ENCODE results near the gene EXOSC7.

EXOSC7 gene

GRCh38 chr3:44993471-44994205, 17.6 kb downstream of the EXOSC7 start:
- no peak for DNase-seq (ENCODE audit: low read depth in 2 of 2)

GRCh38 chr3:44995142-44995770, 19.2 kb downstream of the EXOSC7 start:
- DNase-seq (ENCODE audit: low read depth in 2 of 2) = peak in 1 of 2 experiments; percentile 49

- DNase-seq (ENCODE audit: low read depth in 2 of 2) = no peak
Observed at GRCh38 chr3:44996556-44996969, 20.5 kb downstream of the EXOSC7 start.

GRCh38 chr3:44999782-45000181, 23.7 kb downstream of the EXOSC7 start:
- DNase-seq (ENCODE audit: low read depth in 2 of 2) = no peak

GRCh38 chr3:45000823-45001222, 24.8 kb downstream of the EXOSC7 start:
- no peak for DNase-seq (ENCODE audit: low read depth in 2 of 2)

- DNase-seq (ENCODE audit: low read depth in 2 of 2) = no peak
Observed at GRCh38 chr3:45001738-45002137, 25.7 kb downstream of the EXOSC7 start.

GRCh38 chr3:45002139-45002660, 26.2 kb downstream of the EXOSC7 start:
- DNase-seq (ENCODE audit: low read depth in 2 of 2) = no peak

- DNase-seq (ENCODE audit: low read depth in 2 of 2) = no peak
Observed at GRCh38 chr3:45002720-45003119, 26.7 kb downstream of the EXOSC7 start.

GRCh38 chr3:45003406-45003805, 27.4 kb downstream of the EXOSC7 start:
- DNase-seq (ENCODE audit: low read depth in 2 of 2) = no peak

- no peak for DNase-seq (ENCODE audit: low read depth in 2 of 2)
Observed at GRCh38 chr3:45003859-45004258, 27.8 kb downstream of the EXOSC7 start.

GRCh38 chr3:45007091-45007490, 31.0 kb downstream of the EXOSC7 start:
- no peak for DNase-seq (ENCODE audit: low read depth in 2 of 2)

GRCh38 chr3:45008117-45008516, 32.1 kb downstream of the EXOSC7 start:
- no peak for DNase-seq (ENCODE audit: low read depth in 2 of 2)

GRCh38 chr3:45009868-45010267, 33.8 kb downstream of the EXOSC7 start:
- no peak for DNase-seq (ENCODE audit: low read depth in 2 of 2)

- DNase-seq (ENCODE audit: low read depth in 2 of 2) = peak; percentile 53 to 55
Observed at GRCh38 chr3:45010811-45011333, 34.8 kb downstream of the EXOSC7 start.

GRCh38 chr3:45011756-45012508, 35.9 kb downstream of the EXOSC7 start:
- DNase-seq (ENCODE audit: low read depth in 2 of 2) = peak; percentile 89 to 90

- no peak for DNase-seq (ENCODE audit: low read depth in 2 of 2)
Observed at GRCh38 chr3:45012577-45012976, 36.5 kb downstream of the EXOSC7 start.

GRCh38 chr3:45016916-45017315, 40.9 kb downstream of the EXOSC7 start:
- DNase-seq (ENCODE audit: low read depth in 2 of 2) = no peak

- no peak for DNase-seq (ENCODE audit: low read depth in 2 of 2)
Observed at GRCh38 chr3:45017821-45018220, 41.8 kb downstream of the EXOSC7 start.

GRCh38 chr3:45020534-45020933, 44.5 kb downstream of the EXOSC7 start:
- no peak for DNase-seq (ENCODE audit: low read depth in 2 of 2)

- DNase-seq (ENCODE audit: low read depth in 2 of 2) = no peak
Observed at GRCh38 chr3:45021524-45022297, 45.7 kb downstream of the EXOSC7 start.

GRCh38 chr3:45023675-45024074, 47.6 kb downstream of the EXOSC7 start:
- no peak for DNase-seq (ENCODE audit: low read depth in 2 of 2)

Data from fibroblast of skin of left biceps (primary cell).